Measurements from ENCODE around the gene FREY1.
A peak's percentile ranks its signal among the peaks of the same experiment; 100 is the strongest.

The FREY1 gene, protein sequence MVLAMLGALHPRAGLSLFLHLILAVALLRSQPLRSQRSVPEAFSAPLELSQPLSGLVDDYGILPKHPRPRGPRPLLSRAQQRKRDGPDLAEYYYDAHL

DNA sequence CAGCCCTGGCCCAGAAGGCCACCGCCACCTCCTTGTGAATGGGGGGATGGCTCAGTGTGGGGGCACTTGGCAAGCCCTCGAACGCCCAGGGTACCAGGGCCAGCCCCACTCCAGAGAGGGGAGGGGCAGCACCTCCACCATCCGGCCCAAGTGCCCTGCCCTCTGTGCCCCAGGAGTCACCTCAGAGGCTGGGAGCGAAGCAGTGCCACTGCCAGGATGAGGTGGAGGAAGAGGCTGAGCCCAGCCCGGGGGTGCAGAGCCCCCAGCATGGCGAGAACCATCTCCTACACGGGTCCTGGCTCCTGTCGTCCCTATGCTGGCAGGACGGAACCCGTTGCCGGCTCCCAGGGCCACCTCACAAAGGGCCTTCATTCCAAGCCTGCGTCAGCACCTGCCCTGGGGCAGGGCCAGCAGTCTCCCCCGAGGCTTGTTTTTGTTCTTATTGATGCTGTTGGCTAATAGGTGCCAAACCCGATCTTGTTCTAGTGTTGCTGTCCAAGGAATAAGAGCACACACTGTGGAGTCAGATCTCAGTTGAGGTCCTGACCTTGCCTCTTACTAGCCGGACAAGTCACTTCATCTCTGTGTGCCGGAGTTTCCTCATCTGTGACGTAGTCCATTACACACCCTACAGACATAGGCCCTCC lies at the start of gene FREY1:
Gene FREY1, minus strand, starts transcription at position 307 of the 647 bp plus-strand sequence. Its CDS starts 26 bp downstream, at position 281.
- DNase-seq (ENCODE audit: low spot score): no peak

DNA sequence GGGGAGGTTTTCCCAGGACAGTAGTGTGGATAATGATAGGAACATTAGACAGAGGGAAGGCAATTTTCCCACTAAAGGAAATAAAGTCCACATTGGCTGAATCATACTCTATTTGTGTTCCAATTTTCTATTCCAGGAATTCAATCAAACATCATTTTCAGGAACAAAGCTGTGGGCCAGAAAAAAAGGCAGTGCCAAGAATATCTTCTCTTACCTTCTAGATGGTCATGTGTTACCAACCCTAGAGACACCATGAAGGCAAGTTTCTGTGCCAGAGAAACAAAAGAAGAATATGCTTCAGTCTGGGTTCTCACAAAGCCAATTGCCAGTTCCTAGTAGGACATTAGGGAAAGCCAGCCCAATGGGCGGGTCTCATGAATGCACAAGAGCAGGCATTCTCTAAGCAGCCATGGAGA lies 42.9 kb upstream of the FREY1 start:
- peak; percentile 47 for DNase-seq (ENCODE audit: low spot score)

DNA sequence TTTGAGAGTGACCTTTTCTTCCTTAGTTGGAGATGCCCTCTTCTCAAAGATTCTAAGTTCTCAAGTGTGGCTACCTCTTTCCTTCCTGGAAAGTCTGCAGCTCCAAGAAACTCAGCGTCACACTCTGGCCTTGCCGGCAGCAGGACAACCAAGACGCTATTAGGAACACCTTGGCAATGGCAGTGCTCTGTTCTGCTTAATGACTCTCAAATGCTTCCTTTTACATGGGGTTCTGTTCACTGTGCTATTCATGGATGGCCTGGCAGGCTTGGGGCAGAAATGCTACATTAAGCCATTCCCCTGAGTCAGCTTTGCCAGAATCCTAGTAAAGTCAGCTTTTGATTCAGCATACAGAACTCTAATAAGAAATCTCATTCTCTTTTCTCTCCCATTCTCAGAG lies 41.3 kb upstream of the FREY1 start:
- peak; percentile 74 for DNase-seq (ENCODE audit: low spot score)

DNA sequence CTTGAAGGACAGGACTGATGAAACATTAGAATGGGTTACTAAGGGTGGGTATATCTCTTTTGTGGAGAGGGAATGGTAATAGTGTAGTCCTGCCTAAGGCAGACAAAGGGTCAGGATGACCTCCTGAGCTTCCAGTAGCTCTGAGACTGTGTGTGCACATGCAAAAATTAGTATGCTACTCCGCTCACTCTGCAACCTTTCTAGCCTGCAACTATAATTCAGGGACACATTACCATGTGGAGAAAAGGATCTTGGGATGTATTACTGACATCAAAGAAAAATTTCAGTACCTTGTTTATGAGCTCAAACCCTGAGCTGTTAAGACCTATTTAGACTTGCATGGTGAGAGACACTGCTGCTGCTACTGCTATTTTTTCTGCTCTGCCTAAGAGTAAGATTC lies 40.8 kb upstream of the FREY1 start:
- no peak for DNase-seq (ENCODE audit: low spot score)

DNA sequence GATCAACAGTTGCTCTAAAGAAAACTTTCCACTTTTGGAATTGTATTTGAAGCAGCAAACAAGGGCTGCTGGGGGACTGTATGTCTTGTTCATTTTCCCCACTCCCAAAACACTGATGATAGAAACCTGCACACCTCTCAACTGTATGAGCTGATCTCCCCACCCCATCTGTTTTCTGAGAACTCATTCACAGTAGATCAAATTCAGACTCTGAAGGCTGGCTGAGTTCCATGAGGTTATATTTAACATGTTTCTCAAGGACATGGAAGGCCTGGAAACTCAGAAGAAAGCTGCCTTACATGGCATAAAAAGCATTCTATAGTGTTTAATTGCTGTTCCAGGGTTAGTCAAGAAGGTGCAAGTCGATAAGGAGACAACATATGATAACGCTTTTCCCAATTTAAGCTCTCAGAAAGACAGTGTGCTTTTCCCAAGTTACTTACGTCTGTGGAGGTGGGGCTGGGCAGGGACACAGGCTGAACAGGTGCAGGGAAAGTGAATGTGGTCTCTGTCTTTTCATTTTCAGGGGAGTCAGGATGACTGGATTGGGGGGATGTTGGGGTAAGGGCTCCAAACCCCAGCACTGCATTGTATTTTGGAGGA lies 38.4 kb upstream of the FREY1 start:
- no peak for DNase-seq (ENCODE audit: low spot score)

DNA sequence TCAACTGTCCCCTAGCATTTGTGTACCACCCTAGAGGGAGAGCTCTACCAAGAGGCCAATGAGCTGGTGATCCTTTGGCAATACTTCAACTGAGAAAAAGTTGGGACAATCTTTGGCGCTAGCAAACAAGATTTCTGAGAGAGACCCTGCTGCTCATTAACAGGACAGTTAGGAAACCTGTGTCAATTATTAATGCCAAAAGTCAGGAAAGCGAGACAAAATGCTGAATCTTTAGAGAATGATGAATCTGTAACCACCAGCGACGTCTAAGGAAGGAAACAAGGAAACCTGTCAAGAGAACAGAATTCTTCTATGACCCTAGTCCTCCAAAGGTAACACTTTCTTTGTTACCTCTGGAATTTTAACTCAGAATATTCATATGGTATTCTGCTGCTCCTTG lies 35.3 kb upstream of the FREY1 start:
- DNase-seq (ENCODE audit: low spot score): no peak

DNA sequence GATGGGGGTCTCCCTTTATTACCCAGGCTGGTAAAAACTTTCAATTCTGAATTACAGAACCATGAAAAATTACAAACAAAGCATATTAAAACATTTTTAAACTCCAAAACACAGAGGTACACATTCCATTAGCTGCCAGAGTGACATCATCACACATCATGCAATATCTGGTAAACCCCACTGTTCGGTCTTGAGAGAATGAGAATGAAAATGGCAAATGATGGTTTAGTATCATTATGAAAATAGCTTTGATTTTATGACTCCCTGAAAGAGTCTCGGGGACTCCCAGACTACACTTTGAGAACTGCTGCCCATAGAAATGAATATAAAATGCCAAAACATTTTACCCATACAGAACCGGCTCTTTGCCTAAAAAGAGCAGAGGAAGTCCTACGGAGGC lies 34.2 kb upstream of the FREY1 start:
- no peak for DNase-seq (ENCODE audit: low spot score)

DNA sequence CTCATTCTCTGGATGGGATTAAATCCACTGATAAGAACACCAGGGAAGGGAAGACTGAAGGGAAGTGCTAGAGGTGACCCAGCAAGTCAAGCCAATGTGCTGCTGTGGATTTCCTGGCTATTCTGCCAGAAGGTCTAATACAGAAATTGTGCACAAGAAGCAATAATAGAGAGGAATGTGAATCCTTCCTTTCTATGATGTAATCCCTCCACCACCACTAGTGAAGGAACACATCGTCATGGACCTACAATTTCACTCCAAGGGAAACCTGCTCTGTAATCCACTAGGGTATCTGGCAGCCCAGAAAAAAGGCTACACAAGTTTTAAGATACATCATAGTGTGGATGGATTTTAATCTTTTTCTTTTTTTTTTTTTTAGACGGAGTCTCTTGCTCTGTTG lies 32.8 kb upstream of the FREY1 start:
- no peak for DNase-seq (ENCODE audit: low spot score)

DNA sequence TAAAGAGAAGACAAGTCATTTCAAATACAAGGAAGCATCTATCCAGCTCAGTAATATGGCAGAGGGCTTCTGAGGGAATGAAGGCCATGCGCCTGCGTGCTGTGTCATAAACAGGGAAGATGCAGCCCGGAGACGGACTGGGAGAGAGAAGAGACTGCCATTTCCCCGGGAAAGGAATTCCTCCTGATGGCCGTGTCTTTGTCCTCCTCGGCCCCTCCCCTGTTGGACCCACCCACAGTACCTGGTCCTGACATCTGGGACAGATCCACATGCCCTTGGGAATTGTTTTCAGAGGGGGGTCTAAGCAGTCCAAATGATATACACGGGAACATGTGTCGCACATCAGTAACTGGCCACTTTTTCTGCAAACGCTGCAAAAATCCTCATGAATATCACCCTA lies 30.8 kb upstream of the FREY1 start:
- no peak for DNase-seq (ENCODE audit: low spot score)

DNA sequence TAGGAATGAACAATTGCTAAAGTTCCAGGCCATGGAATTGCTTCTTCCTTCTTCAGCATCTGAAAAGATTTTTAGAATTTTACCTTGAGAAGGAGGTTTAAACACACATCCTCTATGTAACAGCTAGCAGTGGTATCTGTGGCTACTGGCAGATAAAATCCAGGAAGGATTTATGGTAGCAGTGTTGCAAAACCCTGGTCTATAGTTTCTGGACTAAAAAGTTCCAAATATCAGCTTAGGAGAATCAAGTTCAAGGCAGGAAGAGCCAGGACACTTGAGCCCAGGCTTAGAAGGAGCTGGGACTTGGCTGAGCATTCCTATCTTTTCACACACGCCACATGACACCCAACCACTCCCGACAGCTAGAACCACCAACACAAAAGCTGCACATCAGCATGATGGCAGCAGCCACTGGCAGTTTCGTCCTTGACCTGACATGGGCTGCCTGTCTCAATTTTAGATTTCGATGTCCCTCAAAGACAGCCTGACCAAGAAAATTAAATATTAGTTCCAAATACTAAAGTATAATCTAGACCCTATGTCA lies 29.5 kb upstream of the FREY1 start:
- DNase-seq (ENCODE audit: low spot score): no peak

DNA sequence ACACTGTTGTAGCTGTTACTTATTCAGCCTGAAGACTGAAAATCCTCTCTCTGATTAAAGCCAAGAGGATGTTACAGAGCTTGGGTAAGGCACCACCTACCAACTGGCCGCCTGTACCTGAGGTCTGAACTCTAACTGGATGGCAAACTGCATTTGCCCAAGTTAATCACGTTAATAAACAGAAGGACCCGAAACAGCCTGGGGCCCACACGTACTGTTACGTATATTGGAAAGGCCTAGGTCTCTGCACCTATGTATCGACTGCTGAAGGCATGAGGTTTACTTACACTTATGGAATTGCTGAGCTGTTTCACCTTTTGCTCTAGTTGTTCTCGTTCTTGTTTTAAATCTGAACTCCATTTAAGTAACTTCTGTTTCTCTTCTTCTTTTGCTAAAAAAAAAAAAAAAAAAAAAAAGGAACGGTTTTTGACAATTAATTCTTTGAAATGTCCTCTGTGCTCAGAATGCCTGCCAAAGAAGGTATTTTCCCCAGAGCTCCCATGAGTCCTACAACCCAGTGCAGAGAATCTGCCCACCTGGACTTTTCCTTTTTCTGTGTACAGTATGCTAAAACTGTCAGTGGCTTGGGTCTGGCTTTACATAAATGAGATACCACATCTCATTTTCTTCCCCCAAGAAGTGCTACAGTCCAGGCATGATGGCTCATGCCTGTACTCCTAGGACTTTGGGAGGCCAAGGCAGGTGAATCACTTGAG lies 28.4 kb upstream of the FREY1 start:
- no peak for DNase-seq (ENCODE audit: low spot score)

DNA sequence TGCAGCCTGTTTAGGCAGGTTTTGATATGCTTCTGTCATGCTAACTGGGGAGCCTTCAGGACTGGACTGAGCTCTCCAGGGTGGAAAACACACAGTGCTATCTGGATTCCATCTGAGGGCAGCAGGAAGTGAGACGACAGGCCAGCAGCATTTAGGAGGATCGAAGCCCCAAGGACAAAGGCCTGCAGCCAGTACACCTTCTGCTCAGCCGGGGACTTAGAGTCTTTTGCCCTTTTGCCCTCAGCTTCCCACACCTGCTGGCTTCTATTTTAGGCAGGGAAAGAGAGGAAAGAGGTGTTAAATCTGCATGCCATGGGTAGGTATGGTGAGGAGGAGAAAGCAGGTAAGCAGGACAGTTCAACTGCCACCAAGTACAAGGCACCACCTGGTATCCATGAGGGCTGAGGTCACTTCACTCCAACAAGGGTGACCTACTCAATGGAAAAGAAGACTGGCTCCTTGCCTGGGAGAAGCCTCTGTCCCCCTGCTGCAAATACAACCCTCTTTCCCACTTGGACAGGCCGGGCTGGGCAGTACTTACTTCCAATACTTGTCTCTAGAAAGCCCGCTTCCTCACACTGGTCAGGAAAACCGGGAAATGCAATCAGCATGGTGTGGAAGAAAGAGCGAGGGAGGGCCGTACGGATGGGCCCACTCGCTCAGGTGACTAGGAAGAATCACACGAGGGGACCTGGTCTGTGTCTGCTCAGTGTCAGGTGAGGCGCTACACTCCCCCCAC lies 27.7 kb upstream of the FREY1 start:
- DNase-seq (ENCODE audit: low spot score): no peak

DNA sequence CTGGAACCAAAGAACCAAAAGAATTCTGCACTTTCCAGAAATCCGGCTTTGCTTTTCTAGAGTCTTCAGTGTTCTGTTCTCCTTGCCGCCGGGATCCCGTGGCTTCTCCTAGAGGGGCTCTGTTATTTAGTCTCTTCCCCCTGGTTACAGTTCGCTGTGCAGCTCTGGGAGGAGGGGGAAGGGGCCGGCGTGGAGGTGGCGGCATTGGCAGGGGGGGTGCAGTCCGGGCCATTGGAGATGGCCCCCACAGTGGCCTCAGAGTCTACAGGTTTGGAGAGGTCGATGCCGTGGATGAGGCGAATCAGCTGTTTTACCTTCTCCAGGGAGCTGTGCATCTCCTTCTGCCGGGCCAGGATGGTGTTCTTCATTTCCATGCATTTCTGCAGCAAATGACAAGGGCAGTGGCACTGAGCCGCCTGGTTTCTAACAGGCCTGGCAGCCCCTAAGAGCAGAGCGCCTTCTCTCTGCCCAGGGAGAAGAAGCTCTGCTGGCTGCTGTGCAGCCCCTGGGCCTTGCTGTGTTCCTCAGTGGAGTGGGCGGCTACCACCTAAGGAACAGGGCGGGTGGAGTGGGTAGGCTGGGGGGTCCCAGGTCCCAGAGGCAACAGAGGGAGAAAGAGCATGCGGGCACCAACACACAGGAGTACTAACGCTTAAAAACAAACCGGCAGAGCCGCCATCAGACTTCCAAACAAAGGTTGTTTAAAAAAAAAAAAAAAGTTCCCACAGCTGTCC lies 26.9 kb upstream of the FREY1 start:
- no peak for DNase-seq (ENCODE audit: low spot score)

DNA sequence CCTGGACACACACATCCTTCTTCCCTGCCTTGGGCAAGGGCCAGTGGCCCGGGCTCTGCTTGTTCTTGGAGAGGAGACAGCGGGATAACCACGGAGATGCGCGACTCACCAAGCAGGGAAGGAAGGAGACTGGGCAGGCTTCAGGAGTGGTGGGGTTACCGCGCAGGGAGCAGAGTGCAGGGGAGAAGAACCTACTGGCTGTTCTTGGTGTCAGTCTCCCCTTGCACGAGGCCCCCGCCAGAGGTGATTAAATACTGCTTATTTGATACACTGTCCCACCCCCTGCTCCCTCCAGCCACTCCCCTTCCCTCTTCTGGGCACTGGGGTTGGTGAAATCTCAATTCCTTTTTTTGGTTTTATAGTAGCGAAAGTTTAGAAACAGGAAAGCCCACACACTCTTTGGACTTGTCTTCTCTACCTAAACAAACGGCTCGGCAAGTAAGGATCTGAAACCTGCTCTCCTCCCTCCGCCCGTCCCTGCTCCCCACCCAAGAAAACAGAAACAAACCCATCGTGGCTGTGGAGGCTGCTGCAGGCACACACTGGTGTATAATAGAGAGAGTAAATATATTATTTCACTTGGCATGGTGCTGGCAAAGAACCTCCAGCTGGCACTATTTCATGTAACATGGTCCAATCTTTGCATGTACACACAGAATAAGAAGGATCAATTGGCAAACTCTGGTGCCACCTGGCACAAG lies 26.2 kb upstream of the FREY1 start:
- no peak for DNase-seq (ENCODE audit: low spot score)

DNA sequence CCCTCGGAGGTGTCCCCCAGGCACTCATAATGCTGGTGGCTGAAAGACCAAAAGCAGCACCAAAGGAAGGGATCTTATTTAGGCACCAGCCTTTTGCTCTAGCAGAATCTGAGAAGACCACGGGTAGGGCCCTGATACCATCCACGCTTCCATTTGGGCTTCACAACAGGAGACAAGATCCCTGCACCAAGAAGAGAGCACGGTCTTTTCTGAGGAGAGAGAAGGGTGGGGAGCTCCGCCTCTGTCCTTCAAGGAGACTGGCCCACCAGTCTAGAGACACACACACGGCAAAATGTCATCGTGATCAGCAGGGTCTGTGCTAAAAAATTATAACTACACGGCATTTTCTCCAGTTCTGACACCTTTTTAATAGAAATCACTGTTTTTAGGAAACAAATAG lies 25.1 kb upstream of the FREY1 start:
- DNase-seq (ENCODE audit: low spot score): no peak

DNA sequence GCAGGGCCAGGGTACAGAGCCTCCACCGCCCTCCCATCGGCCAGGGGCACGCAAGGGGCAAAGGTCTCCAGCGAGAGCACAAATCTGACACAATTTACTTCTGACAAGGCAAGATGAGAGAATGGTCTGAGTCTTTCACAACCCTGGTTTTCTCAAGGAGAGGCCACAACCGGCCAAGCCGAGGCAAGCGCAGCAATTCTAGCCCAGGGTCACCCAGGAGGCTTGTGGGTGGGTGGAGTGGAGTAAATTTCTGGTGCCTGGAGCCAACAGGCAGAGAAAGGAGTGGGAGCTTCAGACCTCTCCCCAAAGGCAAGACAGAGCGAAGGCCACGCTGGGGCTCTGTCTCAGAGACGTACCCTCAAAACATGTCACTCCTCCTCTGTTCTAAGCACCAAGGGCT lies 24.7 kb upstream of the FREY1 start:
- no peak for DNase-seq (ENCODE audit: low spot score)

DNA sequence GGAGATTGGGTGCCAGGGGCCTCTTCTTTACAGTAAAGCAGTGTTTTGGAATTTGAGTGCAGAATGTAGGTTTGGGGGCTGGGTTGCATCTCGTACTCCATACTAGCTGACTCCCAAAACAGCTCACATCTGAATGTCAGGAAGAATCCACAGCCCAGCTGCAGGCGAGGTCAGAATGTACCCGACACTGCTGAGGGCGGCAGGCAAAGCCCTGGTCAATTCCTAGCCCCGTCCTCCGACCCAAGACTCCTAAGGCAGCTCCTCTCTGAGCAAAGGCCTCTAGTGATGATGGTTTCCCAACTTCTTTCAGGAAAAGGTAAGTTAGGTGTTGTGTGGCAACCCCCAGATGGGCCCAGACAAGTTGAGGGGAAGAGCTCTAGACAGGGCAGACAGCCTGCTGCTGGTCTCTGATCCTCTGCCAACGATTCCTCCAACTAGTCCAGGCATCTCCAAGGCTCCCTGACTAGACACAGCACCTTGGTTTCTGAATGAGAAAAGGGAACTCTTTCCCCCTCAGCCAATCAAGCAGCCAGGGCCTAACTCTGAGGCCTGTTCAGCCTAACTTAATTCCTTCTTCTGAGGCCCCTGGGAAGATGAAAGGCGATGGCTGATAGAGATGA lies 24.0 kb upstream of the FREY1 start:
- no peak for DNase-seq (ENCODE audit: low spot score)

DNA sequence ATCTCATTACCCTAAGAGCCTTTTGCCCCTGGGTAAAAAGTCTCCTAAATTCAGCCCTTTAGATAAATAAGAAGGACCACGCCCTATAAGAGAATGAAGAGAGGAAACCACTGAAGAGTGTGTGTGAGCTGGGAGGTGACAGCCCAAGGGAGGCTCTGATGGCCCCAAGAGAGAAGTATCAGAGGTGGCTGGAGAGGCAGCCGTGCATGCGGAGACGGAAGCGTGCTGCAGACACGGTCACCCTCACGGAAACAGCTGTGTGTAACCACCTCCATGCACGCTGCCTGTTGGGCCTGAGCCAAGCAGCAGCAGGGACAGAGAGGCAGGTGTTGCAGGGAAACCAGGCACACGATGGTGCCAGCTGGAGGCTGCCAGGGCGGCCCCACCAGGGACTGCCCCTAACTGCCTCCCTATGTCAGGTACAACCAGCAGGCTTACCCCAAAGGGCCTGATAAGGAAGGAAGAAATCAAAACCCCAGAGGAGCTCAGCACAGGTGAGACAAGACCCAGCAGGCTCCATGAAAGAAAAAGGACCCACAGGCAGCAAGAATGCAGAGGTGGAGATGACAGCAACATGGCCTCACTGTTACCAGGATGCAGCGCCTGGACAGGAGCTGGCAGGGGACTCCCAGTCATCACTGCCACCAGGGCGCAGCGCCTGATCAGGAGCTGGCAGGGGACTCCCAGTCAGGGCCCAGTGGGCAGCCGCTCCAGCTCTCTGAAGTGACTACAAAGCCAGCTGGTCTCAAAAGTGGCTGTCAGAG lies 23.1 kb upstream of the FREY1 start:
- DNase-seq (ENCODE audit: low spot score): no peak

DNA sequence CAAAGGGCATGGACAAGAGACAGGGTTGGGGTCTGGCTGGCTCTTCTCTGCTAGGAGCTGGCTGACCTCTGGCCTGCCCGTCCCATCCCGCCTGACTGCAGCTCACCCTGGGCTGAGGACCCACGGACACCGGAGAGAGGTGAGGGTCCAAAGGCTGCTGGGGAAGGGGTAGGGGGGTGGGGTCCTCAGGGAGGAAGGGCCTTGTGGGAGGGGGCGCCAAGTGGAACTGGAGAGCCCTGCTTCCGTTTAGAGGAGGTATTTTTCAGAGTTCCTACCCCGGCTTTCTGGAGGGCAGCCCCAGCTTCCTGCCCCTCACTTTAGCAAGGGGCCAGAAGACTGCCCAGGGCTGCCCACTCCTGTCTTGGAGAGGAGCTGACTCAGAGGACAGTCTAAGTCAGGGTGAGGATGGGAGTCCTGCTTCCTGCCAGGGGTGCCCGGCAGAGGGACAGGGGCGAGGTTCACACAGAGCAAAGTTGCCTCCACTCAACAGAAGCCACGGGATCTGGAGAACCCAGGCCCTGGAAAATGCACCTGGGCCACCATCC lies 22.5 kb upstream of the FREY1 start:
- no peak for DNase-seq (ENCODE audit: low spot score)

Measured in Ammon's horn (tissue), 1 donor.